RWPE1 (cell line): ENCODE results near the gene GOSR2.
A peak's percentile ranks its signal among the peaks of the same experiment; 100 is the strongest.

ENCODE experiments used
- CTCF ChIA-PET: fragments of 350-600 bp; sonication (Branson Sonifier 250); formaldehyde crosslinking; extraction: SDS; loops from one replicate; lab custom pipeline; 2021; lab: Yijun Ruan, JAX
- POLR2A ChIA-PET: fragments of 400-600 bp; formaldehyde crosslinking; extraction: SDS; loops from one replicate; lab custom pipeline; 2020; ENCODE audit warnings: antibody characterized with exemption; ENCODE audit not compliant: low non-redundant PET; lab: Yijun Ruan, JAX
- DNase-seq: peaks from one replicate; pipeline ENCODE4 v3.0.0; 2012; ENCODE audit warnings: low spot score
- H3K27ac ChIP-seq: fragments of 450-650 bp; 2 replicates; pipeline ENCODE4 v1.5.1; 2017
- CTCF ChIP-seq: fragments of 450-650 bp; conservative IDR thresholded peaks from 2 replicates; pipeline ENCODE4 v1.5.1; 2017; ENCODE audit warnings: low read depth, mild to moderate bottlenecking

The GOSR2 gene

GRCh38 chr17:46931596-46931995 lies 8.6 kb downstream of the GOSR2 start:
- TF ChIP-seq CTCF = no peak
- POLR2A ChIA-PET = no interaction called here
- CTCF ChIA-PET = no interaction called here
- no peak overlapping the region for H3K27ac ChIP-seq
- DNase-seq = no peak

- POLR2A ChIA-PET = no interaction called here
- DNase-seq = no peak
- TF ChIP-seq CTCF = no peak
- CTCF ChIA-PET = no interaction called here
- peak overlapping the region; percentile 53 for H3K27ac ChIP-seq
These were observed 12.8 kb downstream of the GOSR2 start for GRCh38 chr17:46935658-46936266.

GRCh38 chr17:46940692-46941404 lies 17.9 kb downstream of the GOSR2 start:
- CTCF ChIA-PET = interaction anchor here (0.5 to 1.3 kb wide), 11 partner anchors 11 to 246 kb away, joined by 3 to 5 read pairs (median 3); no protein-coding TSS in a partner anchor
- POLR2A ChIA-PET = no interaction called here
- TF ChIP-seq CTCF = peak; percentile 92
- peak; percentile 79 for DNase-seq
- peak overlapping the region; percentile 24 for H3K27ac ChIP-seq

- peak; percentile 73 for DNase-seq
- peak; percentile 81 for TF ChIP-seq CTCF
- CTCF ChIA-PET = interaction anchor here (0.6 to 1.6 kb wide), 11 partner anchors 10 to 1049 kb away, joined by 3 to 9 read pairs (median 5); no protein-coding TSS in a partner anchor
- no peak overlapping the region for H3K27ac ChIP-seq
- POLR2A ChIA-PET = interaction anchor here (0.6 kb wide), 1 partner anchor 996 kb away, joined by 8 read pairs; no protein-coding TSS in a partner anchor
These were observed 19.7 kb downstream of the GOSR2 start for GRCh38 chr17:46942441-46943217.

GRCh38 chr17:46943218-46943500 lies 20.2 kb downstream of the GOSR2 start:
- CTCF ChIA-PET = interaction anchor here (0.6 to 1.6 kb wide), 6 partner anchors 13 to 108 kb away, joined by 3 to 9 read pairs (median 6); no protein-coding TSS in a partner anchor
- H3K27ac ChIP-seq = no peak overlapping the region
- POLR2A ChIA-PET = no interaction called here
- TF ChIP-seq CTCF = no peak
- DNase-seq = no peak
